Activated CD4-positive, CD25-positive, alpha-beta regulatory T cell treated with anti-CD3 and anti-CD28 coated beads, Interleukin-2, amount 50 U/mL, for 16 hours (primary cell): ENCODE measurements around the gene R3HDM2.
"Not testable (repeated sequence)": the region's sequence is repeated elsewhere in the genome, so short reads cannot be mapped to it uniquely, and the experiment has no call there.

Experiments
- DNase-seq: peaks from one replicate; pipeline ENCODE4 v3.0.0-alpha.2; 2020; ENCODE audit warnings: low read depth, low spot score

Gene R3HDM2

DNA sequence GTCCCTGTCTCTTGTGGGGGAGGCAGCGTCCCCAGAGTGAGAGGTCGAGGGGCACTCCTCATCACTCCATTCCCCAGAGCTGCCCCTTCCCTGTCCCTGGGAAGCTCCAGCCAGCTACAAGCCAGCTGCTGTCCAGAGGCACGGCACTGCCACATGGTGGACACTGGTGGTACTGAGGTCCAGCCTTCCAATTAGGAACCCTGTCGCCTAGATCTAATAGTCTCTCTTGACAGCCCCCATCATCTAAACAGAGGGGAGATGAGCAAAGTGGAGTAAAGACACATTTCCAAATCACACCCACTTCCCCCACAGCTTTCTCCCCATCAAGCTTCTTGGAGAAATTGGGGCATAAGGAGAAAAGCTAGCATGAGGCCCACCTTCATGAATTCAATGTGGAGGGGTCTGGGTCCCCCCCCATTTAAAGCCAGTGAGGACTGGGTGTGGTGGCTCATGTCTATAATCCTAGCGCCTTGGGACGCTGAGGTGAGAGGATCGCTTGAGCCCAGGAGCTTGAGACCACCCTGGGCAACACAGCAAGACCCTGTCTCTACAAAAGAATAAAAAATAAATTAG lies 22.2 kb upstream of the R3HDM2 start:
- DNase-seq: no peak

DNA sequence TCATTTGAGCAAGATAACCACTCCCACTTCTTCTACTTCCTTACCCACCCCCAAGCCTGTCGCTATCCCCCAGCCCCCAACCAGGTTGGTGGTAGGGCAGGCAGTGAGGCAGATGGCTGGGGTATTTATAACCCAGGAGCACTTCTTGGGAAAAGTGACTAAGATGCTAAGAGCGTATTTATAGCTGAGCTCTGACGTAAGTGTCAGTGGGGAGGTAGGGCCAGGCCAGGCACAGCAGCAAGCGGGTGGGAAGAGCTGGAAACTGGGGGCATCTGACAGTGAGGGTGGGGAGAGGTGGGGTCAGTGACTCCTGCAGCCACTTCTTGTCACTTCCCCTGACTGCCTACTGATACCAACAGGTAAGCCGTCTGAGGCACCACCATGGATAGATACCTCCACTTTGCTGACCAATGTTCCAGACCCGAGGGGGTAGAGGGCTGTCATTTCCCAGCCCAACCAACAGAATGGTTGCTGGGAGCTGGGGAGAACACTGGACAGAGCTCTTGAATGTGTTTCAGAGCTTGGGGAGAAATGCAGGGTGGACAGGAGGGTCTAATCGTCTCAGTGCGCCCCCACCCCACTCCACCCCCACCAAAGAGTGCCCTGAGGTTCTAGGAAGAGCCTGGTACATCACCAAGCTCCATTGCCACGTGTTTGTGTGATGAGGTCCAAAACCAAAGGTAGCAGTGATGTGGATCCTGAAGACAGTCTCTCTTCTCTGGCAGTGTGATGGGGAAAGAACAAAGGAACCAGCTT lies 21.5 kb upstream of the R3HDM2 start:
- DNase-seq: no peak

DNA sequence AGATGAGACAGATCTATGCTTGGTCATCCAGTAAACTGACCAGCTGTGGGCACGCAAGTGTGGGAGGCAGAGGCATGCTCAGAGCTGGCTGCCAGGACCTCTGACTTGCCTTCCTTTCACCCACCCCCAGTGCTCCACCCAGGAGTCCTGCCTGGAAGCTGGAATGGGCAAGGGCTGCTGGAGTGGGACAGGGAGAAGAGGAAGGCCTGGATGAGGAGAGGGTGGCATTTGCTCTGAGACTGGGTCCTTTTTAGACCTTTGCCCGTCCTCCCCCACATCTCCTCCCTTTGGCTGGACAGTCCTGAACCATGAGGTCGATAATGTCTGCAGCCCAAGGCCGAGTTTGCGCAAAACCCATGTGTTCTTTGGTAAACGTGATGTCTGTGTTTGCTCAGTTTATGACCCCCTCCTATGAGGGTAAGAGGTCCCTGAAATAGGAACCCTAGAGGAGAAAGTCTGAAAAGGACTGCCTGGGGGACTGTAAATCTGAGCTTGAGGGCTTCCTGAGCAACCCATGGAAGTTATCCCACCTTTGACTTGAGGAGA lies 20.5 kb upstream of the R3HDM2 start:
- DNase-seq: no peak

DNA sequence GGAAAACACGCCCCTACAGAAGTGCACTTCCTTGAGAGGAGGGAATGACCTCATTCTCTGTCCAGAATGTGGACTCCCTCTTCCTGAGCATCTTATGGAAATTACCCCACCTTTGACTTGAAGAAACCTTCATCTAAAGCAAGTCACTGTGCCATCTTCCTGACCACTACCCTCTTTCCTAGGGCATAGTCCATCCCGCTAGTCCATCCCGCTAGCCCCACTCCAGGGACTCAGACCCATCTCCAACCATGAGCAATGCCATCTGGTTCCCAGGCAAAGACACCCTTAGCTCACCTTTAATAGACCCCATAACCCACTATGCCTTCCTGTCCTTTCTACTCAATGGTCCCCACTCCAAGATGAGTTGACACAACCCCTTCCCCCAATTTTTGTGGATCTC lies 19.2 kb upstream of the R3HDM2 start:
- DNase-seq: no peak

GRCh38 chr12:57449375-57449774 lies 18.5 kb upstream of the R3HDM2 start:
- no peak for DNase-seq

GRCh38 chr12:57448669-57449068 lies 17.8 kb upstream of the R3HDM2 start:
- DNase-seq: no peak

DNA sequence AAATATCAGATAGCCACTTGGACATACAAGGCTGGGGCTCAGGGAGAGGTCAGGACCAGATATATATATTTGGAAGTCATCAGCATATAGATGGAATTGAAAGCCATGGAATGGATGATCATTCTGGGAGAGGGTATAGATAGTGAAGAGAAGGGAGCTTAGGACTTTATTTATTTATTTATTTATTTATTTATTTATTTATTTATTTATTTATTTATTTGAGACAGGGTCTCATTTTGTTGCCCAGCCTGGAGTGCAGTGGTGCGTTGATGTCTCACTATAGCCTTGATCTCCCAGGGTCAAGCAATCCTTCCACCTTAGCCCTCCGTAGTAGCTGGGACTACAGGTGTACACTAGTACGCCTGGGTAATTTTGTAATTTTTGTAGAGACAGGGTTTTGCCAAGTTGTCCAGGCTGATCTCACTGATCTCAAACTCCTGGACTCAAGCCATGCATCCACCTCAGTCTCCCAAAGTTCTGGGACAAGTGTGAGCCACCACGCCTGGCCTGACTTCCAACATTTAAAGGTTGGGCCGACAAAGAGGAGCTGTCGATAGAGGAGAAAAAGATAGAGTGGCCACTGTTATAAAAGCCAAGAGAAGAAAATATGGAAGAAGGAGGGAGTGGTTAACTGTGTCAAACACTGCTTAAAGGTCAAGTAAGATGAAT lies 15.6 kb upstream of the R3HDM2 start:
- no peak for DNase-seq

- no peak for DNase-seq
These were observed 13.9 kb upstream of the R3HDM2 start for GRCh38 chr12:57444744-57445143.

GRCh38 chr12:57444337-57444736 lies 13.5 kb upstream of the R3HDM2 start:
- not testable (repeated sequence) for DNase-seq

- DNase-seq: no peak
These were observed 11.1 kb upstream of the R3HDM2 start for GRCh38 chr12:57441846-57442427.

- DNase-seq: not testable (repeated sequence)
These were observed 10.6 kb upstream of the R3HDM2 start for GRCh38 chr12:57441393-57441792.

DNA sequence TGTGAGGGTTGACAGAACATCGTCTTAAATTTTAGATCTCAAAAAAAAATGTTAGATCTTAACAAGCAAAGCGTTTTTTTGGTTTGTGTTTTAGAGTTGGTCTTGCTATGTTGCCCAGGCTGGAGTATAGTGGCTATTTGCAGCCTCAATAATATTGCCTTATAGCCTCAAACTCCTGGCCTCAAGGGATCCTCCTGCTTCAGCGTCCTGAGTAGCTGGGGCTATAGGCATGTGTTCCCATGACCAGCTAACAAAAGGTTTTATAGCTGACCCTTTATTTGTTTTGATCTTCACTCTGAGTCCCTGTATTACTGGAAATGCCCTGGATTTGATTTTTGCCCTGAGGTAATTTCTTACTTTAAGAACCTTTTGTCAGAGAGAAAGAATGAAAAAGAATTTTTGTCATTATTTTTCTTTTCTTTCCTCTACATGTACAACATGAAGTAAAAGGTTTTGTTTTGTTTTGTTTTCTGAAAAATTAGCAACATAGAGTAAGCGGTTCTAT lies 9.0 kb upstream of the R3HDM2 start:
- no peak for DNase-seq

- no peak for DNase-seq
These were observed 7.6 kb upstream of the R3HDM2 start for GRCh38 chr12:57438400-57438799.

DNA sequence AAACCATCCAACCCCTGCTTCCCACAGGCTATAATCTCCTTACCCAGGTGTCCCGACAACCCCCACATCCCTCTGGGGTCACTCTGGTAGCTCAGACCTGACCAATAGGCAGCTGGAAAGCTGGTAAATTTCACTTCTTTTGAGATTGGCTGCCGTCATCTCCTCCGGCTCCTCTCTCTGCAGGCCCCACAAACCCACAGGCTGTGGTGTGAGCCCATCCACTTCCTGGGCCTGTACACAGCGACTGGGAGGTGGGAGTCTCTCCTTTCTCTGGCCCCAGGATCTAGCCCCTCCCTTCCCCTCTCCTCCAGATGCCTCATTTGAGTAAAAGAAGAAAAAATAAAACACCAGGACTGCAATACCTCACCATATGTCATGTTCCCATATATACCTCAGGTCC lies 4.5 kb upstream of the R3HDM2 start:
- no peak for DNase-seq

- DNase-seq: no peak
These were observed 3.8 kb upstream of the R3HDM2 start, which contains the start of gene INHBC for GRCh38 chr12:57434517-57435223. Gene INHBC, plus strand, starts transcription at chr12:57434784. Its CDS starts 103 bp downstream, at chr12:57434887.

DNA sequence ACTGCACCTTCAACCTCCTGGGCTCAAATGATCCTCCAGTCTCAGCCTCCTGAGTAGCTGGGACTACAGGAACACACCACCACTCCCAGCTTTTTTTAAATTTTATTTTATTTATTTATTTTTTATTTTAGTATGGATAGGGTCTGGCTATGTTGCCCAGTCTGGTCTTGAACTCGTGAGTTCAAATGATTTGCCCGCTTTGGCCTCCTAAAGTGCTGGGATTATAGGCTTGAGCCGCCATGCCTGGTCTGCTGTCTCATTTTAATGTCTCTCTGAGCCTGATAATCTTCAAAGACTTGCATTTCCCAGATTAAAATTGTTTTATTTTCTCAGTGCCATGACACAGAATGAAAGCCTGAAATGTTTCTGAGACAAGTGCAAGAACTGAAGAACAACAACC lies 2.5 kb upstream of the R3HDM2 start:
- DNase-seq: no peak

DNA sequence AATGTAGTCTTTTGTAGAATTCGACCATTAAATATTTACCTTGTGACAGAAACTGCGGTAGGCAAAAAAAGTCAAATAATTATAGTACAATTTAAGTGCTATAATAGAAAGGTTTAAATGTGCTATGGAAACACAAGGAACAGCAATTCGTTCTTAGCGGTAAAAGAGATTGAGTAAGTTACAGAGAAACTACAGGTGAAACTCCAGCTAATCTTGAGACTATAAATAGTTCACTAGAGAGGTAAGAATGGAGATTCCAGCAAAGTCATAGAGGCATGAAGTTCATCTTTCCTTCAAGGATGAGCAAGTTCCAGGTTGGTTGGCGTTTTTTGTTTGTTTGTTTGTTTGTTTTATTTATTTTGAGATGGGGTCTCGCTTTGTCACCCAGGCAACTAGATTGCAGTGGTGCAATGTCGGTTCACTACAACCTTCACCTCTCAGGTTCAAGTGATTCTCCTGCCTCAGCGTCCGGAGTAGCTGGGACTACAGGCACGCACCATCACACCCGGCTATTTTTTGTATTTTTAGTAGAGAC lies 878 bp upstream of the R3HDM2 start:
- DNase-seq: no peak

- no peak for DNase-seq
These were observed 522 bp downstream of the R3HDM2 start for GRCh38 chr12:57430112-57430930.

- no peak for DNase-seq
These were observed 1.3 kb downstream of the R3HDM2 start for GRCh38 chr12:57429473-57430111.

DNA sequence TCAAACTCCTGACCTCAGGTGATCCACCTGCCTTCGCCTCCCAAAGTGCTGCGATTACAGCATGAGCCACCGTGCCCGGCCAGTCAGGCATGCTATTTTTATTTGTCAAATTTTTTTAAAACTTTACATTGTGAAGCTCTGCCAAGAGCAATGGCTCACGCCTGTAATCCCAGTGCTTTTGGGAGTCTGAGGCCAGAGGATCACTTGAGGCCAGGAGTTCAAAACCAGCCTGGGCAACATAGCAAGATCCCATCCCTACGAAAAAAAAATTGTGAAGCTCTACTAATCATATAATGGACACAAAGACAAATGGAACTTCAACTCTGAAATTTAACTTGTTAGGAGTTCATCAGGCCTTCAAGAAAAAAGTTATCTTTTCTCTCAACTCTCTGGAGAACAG lies 1.9 kb downstream of the R3HDM2 start:
- DNase-seq: no peak
